Osteocyte (in vitro differentiated cells): Measurements from ENCODE around the gene C5orf58. TPM values are rescaled to one million over a fixed set of nuclear protein-coding genes. Genes with fewer than 3 reads are reported as not detected.

Experiments used
- DNase-seq: peaks from one replicate; pipeline ENCODE4 v3.0.0; 2021; ENCODE audit warnings: mixed read lengths; ENCODE audit not compliant: unreplicated experiment; ENCODE audit errors: extremely low spot score
- H3K27ac Mint-ChIP-seq: one replicate; pipeline ENCODE4 v1.8.0; 2021; ENCODE audit warnings: mild to moderate bottlenecking, mixed read lengths; ENCODE audit not compliant: unreplicated experiment
- H3K27me3 Mint-ChIP-seq: one replicate; pipeline ENCODE4 v1.8.0; 2021; ENCODE audit warnings: mixed read lengths; ENCODE audit not compliant: unreplicated experiment
- H3K36me3 Mint-ChIP-seq: one replicate; pipeline ENCODE4 v1.8.0; 2021; ENCODE audit warnings: mixed read lengths; ENCODE audit not compliant: unreplicated experiment
- H3K4me1 Mint-ChIP-seq: one replicate; pipeline ENCODE4 v1.8.0; 2021; ENCODE audit warnings: mixed read lengths; ENCODE audit not compliant: unreplicated experiment
- H3K4me3 Mint-ChIP-seq: one replicate; pipeline ENCODE4 v1.8.0; 2021; ENCODE audit warnings: mild to moderate bottlenecking, moderate library complexity, mixed read lengths; ENCODE audit not compliant: unreplicated experiment
- H3K9me3 Mint-ChIP-seq: one replicate; pipeline ENCODE4 v1.8.0; 2021; ENCODE audit warnings: mixed read lengths; ENCODE audit not compliant: unreplicated experiment
- total RNA-seq: library from RNA; stranded (reverse); gene quantifications from 2 replicates; pipeline ENCODE4 v1.2.1, GENCODE V29; 2021
- TF ChIP-seq, protein P1 (sequence below): fragments of 200-600 bp; sonication (generic); IDR thresholded peaks from 2 replicates; pipeline ENCODE4 v1.5.0; 2021; ENCODE audit warnings: antibody characterized with exemption, mild to moderate bottlenecking, moderate library complexity

Gene C5orf58
- total RNA-seq, 1 donor from 2014 or later: not detected

DNA sequence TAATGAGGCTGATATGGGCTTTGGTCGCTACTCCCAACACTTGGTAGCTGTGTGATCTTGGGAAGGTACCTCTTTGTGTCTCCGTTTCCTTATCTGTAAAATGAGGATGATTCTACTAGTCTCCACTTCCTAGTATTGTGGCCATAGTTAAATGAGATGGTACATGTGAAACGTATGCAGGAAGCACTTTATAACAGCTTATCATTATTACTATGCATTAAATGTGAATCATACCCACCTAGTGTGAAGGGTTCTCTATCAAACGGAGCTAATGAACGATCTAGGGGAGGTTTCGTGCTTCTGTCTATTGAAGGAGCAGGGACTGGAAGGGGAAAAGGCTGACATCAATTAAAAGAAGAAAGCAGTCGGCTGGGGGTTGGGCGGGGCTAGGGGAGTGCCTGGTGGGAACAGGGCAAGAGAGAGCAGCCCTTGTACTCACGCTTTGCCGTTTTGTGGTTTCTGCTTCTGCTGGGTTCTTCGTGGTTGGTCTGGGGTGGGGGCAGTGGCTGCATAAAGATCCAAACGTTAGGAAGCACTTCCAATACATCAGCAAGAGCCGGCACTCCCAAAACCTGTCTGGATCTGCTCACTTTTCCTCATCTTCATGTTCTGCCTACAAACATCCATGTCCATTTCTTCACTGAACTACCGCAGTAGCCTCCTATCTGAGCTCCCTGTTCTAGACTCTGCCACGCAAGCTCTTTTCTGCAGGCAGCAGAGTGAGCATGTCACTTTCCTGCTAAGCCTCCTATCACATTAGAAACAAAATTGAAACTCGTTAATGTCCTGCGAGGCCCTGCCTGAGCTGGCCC lies 34.0 kb downstream of the C5orf58 start:
- Mint-ChIP-seq H3K4me1 (peaks cover 5% of the 10 kb centered on the region), H3K9me3 (no peaks in the 10 kb centered on the region)
- TF ChIP-seq, protein P1, sequence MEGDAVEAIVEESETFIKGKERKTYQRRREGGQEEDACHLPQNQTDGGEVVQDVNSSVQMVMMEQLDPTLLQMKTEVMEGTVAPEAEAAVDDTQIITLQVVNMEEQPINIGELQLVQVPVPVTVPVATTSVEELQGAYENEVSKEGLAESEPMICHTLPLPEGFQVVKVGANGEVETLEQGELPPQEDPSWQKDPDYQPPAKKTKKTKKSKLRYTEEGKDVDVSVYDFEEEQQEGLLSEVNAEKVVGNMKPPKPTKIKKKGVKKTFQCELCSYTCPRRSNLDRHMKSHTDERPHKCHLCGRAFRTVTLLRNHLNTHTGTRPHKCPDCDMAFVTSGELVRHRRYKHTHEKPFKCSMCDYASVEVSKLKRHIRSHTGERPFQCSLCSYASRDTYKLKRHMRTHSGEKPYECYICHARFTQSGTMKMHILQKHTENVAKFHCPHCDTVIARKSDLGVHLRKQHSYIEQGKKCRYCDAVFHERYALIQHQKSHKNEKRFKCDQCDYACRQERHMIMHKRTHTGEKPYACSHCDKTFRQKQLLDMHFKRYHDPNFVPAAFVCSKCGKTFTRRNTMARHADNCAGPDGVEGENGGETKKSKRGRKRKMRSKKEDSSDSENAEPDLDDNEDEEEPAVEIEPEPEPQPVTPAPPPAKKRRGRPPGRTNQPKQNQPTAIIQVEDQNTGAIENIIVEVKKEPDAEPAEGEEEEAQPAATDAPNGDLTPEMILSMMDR: no peak

DNA sequence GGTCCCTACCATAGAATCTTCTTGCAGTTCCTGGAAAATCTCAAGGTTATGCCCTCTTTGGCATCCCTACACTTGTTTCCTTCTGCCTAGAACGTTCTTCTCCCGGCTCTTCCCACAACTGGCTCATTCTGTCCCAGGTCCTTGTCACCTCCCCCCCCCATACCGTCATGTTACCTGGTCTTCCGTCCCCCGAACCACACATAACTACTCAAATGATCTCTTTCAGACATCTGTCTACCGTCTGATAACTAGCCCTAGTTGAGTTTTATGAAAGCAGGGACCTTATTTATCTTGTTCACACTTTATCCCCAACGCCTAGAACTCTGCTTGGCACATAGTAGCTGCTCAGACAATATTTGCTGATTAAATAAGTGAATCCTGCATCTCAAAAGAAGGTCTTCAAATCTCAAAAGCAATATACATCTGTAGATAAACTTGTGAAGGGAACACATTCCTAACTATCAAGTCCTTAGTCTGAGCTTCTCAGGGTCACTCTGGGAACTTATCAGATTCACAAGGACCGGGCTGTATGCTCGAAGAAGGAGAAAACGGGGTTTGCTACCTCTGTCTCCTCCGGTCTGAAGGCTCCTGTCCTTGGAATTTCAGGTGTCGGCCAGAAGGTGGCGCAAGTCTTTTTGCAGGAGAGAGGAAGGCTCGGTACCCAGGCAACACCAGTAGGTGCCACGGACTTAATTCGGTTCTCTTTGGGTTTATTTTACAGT lies 34.8 kb downstream of the C5orf58 start:
- H3K27ac Mint-ChIP-seq: no peak overlapping the region
- H3K36me3 Mint-ChIP-seq: no peaks in the 10 kb centered on the region
- DNase-seq: no peak
- H3K4me1 Mint-ChIP-seq: peaks cover 5% of the 10 kb centered on the region
- H3K27me3 Mint-ChIP-seq: peaks cover 75% of the 10 kb centered on the region
- no peaks in the 10 kb centered on the region for H3K9me3 Mint-ChIP-seq
- TF ChIP-seq, protein P1: peak; percentile 85
- H3K4me3 Mint-ChIP-seq: no peak overlapping the region

More for the DNA sequence above, 34.0 kb downstream of the C5orf58 start:
- DNase-seq: no peak
- H3K4me3 Mint-ChIP-seq: no peak overlapping the region
- H3K27ac Mint-ChIP-seq: no peak overlapping the region
- no peaks in the 10 kb centered on the region for H3K36me3 Mint-ChIP-seq
- peaks cover 77% of the 10 kb centered on the region for H3K27me3 Mint-ChIP-seq

DNA sequence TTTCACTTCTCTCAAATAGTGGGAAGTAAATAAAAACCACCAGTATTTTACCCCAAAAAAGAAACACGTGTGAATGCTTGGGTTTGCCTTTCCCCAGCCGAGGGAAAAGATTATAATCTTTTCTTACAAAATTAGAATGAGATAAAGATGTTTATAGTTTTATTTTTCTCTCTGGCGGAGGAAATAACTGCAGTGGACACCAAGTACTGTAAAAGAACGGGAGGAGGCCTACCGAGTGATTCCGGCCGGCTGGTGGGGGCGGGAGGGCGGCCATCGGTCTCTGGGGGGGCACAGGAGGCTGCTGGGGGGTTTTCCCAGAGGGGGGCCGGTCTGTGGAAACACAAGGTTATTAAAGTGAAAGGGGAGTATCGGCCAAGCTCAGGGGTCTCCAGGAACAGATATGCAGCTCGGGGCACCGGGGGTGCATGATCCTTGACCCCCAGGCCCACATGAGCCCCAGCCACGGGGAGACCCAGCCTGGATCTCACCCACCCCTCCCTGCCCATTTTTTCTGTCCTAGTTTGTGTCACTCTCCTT lies 35.4 kb downstream of the C5orf58 start:
- H3K4me3 Mint-ChIP-seq: no peak overlapping the region
- TF ChIP-seq, protein P1: no peak
- H3K4me1 Mint-ChIP-seq: peaks cover 5% of the 10 kb centered on the region
- H3K27ac Mint-ChIP-seq: no peak overlapping the region
- no peaks in the 10 kb centered on the region for H3K36me3 Mint-ChIP-seq
- no peak for DNase-seq
- peaks cover 68% of the 10 kb centered on the region for H3K27me3 Mint-ChIP-seq
- H3K9me3 Mint-ChIP-seq: no peaks in the 10 kb centered on the region

DNA sequence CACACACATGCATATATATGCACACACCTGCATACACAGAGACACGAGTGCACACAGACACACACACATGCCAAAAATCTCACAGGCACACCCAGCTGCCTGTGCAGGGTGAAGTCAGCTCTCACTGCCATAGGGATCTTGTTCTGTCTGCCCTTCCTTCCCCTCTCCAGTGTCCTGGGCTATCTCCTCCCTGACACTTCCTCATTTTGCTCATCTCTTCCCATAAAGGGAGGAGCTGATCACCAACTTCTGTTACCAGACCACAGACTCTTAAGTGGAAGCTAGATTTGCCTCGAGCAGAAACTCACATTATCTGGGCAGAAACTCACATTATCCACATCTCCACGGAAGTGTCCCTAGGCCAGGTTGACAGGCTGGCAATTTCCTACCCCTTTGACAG lies 36.1 kb downstream of the C5orf58 start:
- peaks cover 5% of the 10 kb centered on the region for H3K4me1 Mint-ChIP-seq
- H3K36me3 Mint-ChIP-seq: no peaks in the 10 kb centered on the region
- DNase-seq: no peak
- H3K9me3 Mint-ChIP-seq: no peaks in the 10 kb centered on the region
- no peak overlapping the region for H3K27ac Mint-ChIP-seq
- TF ChIP-seq, protein P1: no peak
- H3K27me3 Mint-ChIP-seq: peaks cover 62% of the 10 kb centered on the region
- H3K4me3 Mint-ChIP-seq: no peak overlapping the region

DNA sequence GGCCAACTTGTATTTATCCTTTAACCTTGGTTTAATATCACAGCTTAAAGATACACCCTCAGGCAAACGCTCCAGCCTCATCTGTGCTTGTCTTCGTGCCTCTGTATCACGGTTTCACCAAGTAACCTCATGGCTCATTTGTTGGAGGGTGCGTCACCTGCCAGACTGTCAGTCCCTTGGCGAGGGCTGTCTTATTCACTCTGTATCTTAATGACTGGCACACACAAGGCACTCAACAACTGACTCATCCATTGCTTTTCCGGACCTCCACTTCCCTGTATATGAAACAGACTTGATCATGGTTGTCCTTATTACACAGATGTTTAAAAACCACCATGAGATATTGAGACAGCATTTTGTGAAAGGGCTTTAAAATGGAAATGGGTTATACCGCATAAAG lies 36.8 kb downstream of the C5orf58 start:
- Mint-ChIP-seq H3K4me1 (peaks cover 5% of the 10 kb centered on the region), H3K27me3 (peaks cover 62% of the 10 kb centered on the region), H3K4me3 (no peak overlapping the region), H3K36me3 (no peaks in the 10 kb centered on the region), H3K27ac (no peak overlapping the region), H3K9me3 (no peaks in the 10 kb centered on the region)
- DNase-seq: no peak
- TF ChIP-seq, protein P1: no peak
